Small intestine (tissue), 7 donors: ENCODE measurements around the gene P2RX6. TPM values are rescaled to one million over a fixed set of nuclear protein-coding genes. Genes with fewer than 3 reads are reported as not detected.
"Not testable (repeated sequence)": the region's sequence is repeated elsewhere in the genome, so short reads cannot be mapped to it uniquely, and the experiment has no call there.

ENCODE experiments used
- DNase-seq, 2 donors: peaks; one replicate each; pipeline versions ENCODE4 v3.0.0 to v3.0.0-alpha.2; 2013
- FAIRE-seq: peaks from 2 replicates; lab custom pipeline; 2012; peaks lifted over from hg19 to GRCh38; lab: Jason Lieb, UNC
- H3K27ac ChIP-seq, 3 donors: one replicate each; pipeline ENCODE4 v1.5.1; 2013; ENCODE audit warnings: low read length in 2 of 3, mild to moderate bottlenecking in 2 of 3, control low read depth in 1 of 3, inconsistent platforms in 1 of 3, low read depth in 1 of 3, moderate library complexity in 1 of 3
- H3K27me3 ChIP-seq, 3 donors: one replicate each; pipeline ENCODE4 v1.6.1; 2013; ENCODE audit warnings: low read length in 3 of 3, inconsistent platforms in 1 of 3; ENCODE audit not compliant: control insufficient read depth in 3 of 3, insufficient read depth in 3 of 3
- H3K36me3 ChIP-seq, 3 donors: one replicate each; pipeline ENCODE4 v1.6.1; 2013; ENCODE audit warnings: low read length in 3 of 3, inconsistent platforms in 1 of 3, low read depth in 1 of 3, mild to moderate bottlenecking in 1 of 3, moderate library complexity in 1 of 3; ENCODE audit not compliant: control insufficient read depth in 3 of 3, insufficient read depth in 2 of 3
- H3K4me1 ChIP-seq, 3 donors: one replicate each; pipeline ENCODE4 v1.6.1; 2013; ENCODE audit warnings: low read length in 2 of 3, inconsistent platforms in 1 of 3, low read depth in 1 of 3, mild to moderate bottlenecking in 1 of 3, moderate library complexity in 1 of 3; ENCODE audit not compliant: control insufficient read depth in 3 of 3, insufficient read depth in 2 of 3
- H3K4me3 ChIP-seq, 3 donors: one replicate each; pipeline ENCODE4 v1.5.1; 2013; ENCODE audit warnings: low read length in 3 of 3, control low read depth in 1 of 3, inconsistent platforms in 1 of 3, low read depth in 1 of 3, mild to moderate bottlenecking in 1 of 3, moderate library complexity in 1 of 3
- H3K9me3 ChIP-seq, 2 donors: one replicate each; pipeline ENCODE4 v1.6.1; 2013; ENCODE audit warnings: low read depth in 1 of 2, low read length in 1 of 2; ENCODE audit not compliant: control insufficient read depth in 2 of 2, insufficient read depth in 1 of 2
- WGBS, 3 donors: extraction: QIAGEN DNeasy Blood & Tissue Kit; methylation state at CpG; one replicate each; pipeline ENCODE4 v1.1.7; 2013; 5-methylcytosine and 5-hydroxymethylcytosine counted together
- polyA plus RNA-seq, 4 donors: library from polyadenylated mRNA; stranded (reverse) in 3 of 4; unstranded in 1 of 4; fragments of 200-250 nt in 3 of 4; fragments of 120-200 nt in 1 of 4; gene quantifications; one replicate each; pipeline versions ENCODE4 v1.2.1 to v1.2.3, GENCODE V29; 2013
- donor health status: healthy with polysubstance abuse.
- donor health status: control.
- donor health status: control.
- donor health status: Bipolar disorder and iron deficiency.
- donor health status: healthy.

P2RX6 gene
- polyA plus RNA-seq, 4 donors, result 0.62 to 0.84 TPM; not detected in 2

DNA sequence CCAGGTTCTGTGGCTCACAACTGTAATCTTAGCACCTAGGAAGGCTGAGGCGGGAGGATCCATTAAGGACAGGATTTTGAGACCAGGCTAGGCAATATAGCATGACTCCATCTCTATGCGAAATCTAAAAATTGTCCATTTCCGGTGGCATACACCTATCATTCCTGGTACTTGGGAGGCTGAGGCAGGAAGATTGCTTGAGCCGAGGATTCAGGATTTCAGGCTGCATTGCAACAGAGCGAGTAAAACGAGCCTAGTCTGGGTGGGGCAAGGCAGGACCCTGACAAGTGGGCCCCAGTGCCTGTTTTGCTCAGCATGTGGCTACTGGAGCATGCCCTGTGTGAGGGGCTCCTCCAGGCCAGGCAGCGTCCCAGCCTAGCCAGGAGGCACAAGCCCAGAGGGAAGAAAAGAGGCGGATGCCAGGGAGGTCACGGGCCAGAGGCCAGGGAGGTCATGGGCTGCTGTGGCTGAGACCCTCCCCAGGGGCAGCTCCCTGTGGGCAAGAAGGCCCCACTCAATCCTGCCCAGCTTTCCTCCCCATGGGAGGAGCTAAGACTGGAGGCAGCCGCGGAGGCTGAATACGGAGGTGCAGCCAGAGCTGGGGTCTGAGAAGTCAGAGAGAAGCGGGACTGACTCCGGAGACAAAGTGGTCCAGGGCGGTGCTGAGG is 39.2 kb downstream of the P2RX6 start:
- DNase-seq (no peak), FAIRE-seq (no peak)
- no peaks in the 10 kb centered on the region for H3K9me3 ChIP-seq

DNA sequence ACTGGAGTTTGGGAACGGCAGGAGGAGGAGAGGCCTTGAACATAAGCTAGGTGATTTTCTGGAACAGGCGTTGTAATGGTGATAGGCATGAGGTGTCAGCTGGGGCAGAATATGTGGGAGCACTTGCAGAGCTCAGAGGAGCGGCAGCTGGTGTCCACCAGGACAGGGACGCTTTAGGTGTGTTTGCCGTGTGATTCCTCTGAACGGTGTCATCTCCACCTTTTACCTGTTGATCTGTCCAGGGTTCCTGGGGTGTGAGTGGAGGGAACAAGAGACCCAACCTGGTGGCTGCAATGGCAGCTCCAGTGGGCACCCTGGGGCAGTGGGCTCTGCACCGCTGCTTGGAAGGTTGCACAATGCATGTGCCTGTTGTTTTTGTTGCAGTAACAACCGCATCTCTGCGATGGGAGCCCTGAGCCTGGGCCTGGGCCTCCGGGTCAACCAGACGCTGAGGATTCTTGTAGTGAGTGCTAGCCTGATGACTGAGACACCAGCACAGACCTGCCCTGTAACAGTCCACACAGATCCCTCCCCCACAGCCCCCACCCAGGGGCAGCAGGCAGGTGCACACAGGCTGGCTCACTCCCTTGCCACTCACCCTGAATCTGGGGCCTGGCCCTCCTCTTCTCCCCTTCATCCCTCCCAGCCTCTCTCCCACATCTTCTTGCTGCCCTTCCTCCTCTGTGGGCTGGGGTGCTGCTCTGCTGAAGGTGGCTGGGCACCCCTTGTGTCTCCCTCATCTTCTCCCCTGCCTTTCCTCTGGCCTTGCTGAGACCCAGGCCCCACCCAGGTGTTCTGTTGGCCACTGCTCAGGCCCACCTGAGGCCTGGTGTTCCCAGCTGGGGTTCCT is 40.0 kb downstream of the P2RX6 start:
- FAIRE-seq (no peak), DNase-seq (no peak)
- Histone ChIP-seq H3K4me1 (no peaks in the 10 kb centered on the region), H3K27me3 (peaks cover 0 to 8% (median 0%) of the 10 kb centered on the region in 3 donors), H3K27ac (no peak overlapping the region), H3K36me3 (no peaks in the 10 kb centered on the region), H3K4me3 (no peak overlapping the region), H3K9me3 (no peaks in the 10 kb centered on the region)
- WGBS, 3 donors, result 88 to 92% (median 89%) methylated on average over 10 to 11 of the region's 11 CpGs

More for the DNA sequence above, 39.2 kb downstream of the P2RX6 start:
- 90 to 94% (median 91%) methylated on average over 15 of the region's 15 CpGs for WGBS, 3 donors
- H3K27me3 ChIP-seq, result peaks cover 0 to 8% (median 0%) of the 10 kb centered on the region in 3 donors
- H3K4me1 ChIP-seq, result no peaks in the 10 kb centered on the region
- no peak overlapping the region for H3K4me3 ChIP-seq
- no peaks in the 10 kb centered on the region for H3K36me3 ChIP-seq
- H3K27ac ChIP-seq, result no peak overlapping the region

DNA sequence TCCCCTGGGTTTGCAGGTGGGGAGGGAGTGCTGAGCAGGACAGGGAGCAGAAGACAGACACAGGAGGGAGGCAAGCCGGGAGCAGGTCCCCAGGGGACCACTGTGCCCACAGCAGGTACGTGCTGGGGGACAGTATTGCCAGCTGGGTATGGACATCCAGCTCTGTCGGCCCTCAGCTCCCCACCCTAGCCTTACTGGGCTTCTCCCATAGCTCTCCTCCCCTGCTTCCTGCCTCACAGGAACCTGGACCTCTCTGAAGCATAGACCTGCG is 40.5 kb downstream of the P2RX6 start:
- Histone ChIP-seq H3K27me3 (peaks cover 0 to 8% (median 0%) of the 10 kb centered on the region in 3 donors), H3K4me3 (no peak overlapping the region), H3K9me3 (no peaks in the 10 kb centered on the region), H3K36me3 (no peaks in the 10 kb centered on the region), H3K4me1 (no peaks in the 10 kb centered on the region), H3K27ac (no peak overlapping the region)
- WGBS, 3 donors, result 39 to 63% (median 51%) methylated on average over 4 of the region's 4 CpGs
- FAIRE-seq (no peak), DNase-seq (no peak)

DNA sequence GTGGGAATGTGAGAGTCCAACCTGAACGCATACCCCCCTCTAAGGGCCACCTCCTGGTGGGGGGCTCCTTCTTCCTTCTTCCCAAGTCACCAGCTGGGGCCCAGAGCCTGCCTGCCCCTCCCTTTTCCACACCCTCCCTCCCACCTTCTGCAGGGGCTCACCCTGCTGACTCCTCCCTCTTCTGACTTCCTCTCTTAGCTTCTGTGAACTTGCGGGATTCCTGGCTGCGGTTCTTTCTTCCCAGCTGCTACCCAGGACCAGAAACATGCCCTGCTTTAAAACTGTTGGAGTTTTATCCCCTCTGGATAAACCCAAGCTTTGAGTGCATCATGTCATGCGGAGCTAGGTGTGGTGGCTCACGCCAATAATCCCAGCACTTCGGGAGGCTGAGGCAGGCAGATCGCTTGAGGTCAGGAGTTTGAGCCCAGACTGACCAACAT is 40.9 kb downstream of the P2RX6 start:
- Histone ChIP-seq H3K36me3 (no peaks in the 10 kb centered on the region), H3K9me3 (no peaks in the 10 kb centered on the region), H3K4me3 (no peak overlapping the region), H3K4me1 (no peaks in the 10 kb centered on the region), H3K27ac (no peak overlapping the region), H3K27me3 (peaks cover 0 to 8% (median 0%) of the 10 kb centered on the region in 3 donors)
- WGBS, 3 donors, result 46 to 61% (median 53%) methylated on average over 7 of the region's 7 CpGs
- no peak for FAIRE-seq
- no peak for DNase-seq

DNA sequence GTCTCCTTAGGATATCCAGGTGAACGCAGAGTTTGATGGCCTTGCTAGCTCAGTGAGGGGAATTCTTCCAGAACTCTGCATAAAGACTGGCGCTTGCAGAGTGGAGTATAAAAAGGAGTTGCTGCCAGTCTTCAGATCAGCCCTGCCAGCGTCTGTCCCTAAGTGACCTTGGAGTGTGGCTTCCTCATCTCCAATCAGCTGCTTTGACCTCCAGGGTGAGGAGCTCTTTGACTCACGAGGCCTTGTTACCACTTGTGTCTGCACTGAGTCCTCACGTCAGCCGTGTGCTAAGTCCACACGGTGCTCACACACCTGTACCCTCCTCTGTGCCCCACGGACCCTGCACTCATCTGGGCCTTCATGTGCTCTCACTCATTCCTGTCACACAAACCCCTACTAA is 45.4 kb downstream of the P2RX6 start:
- 70 to 82% (median 76%) methylated on average over 4 to 7 of the region's 8 CpGs for WGBS, 3 donors
- DNase-seq, H3K4me3 ChIP-seq, H3K4me1 ChIP-seq, H3K27me3 ChIP-seq, FAIRE-seq, H3K9me3 ChIP-seq, H3K36me3 ChIP-seq, H3K27ac ChIP-seq: not testable (repeated sequence)

DNA sequence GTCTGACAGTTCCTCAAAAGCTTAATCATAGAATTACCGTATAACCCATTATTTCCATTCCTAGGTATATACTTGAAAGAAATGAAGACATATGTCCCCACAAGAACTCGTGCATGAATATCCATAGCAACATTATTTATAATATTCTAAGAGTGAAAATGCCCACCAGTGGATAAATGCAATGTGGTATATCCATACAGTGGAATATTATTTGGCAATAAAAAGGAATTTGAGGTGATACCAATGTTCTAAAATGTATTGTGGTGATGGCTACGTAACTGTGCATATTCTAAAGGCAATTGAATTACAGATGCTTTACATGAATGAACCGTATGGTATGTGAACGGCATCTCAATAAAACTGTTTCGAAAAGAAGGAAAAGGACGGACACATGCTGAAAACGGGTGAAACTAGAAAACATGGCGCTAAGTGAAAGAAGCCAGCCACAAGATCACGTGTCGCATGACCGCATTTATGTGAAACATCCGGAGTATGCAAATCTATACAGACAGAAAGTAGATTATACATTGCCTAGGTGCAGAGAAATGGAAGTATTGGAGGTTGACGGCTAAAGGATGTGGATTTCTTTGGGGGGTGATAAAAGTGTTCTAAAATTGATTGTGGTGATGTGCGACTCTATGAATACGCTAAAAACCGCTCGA is 46.8 kb downstream of the P2RX6 start:
- 92 to 95% (median 93%) methylated on average over 16 to 18 of the region's 18 CpGs for WGBS, 3 donors
- H3K27ac ChIP-seq, H3K36me3 ChIP-seq, H3K9me3 ChIP-seq, H3K4me1 ChIP-seq, H3K4me3 ChIP-seq, DNase-seq, FAIRE-seq, H3K27me3 ChIP-seq: not testable (repeated sequence)

DNA sequence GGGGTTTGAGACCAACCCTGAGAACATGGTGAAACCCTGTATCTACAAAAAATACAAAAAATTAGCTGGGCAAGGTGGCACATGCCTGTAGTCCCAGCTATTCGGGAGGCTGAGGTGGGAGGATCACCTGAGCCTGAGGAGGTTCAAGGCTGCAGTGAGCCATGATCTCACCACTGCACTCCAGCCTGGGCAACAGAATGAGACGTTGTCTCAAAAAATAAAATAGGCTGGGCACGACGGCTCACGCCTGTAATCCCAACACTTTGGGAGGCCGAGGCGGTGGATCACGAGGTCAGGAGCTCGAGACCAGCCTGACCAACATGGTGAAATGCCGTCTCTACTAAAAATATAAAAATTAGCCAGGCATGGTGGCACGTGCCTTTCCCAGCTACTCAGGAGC is 49.5 kb downstream of the P2RX6 start:
- not testable (repeated sequence) for H3K36me3 ChIP-seq, H3K27ac ChIP-seq, H3K9me3 ChIP-seq, FAIRE-seq, H3K4me1 ChIP-seq, H3K4me3 ChIP-seq, H3K27me3 ChIP-seq, DNase-seq
- WGBS, 3 donors, result 76 to 78% (median 76%) methylated on average over 11 of the region's 11 CpGs
